Measurements from ENCODE around the gene TUG1. TPM values are rescaled to one million over a fixed set of nuclear protein-coding genes. Genes with fewer than 3 reads are reported as not detected.

TUG1 gene
- total RNA-seq, 1 donor = 74.6 TPM

GRCh38 chr22:31022516-31022915, 53.5 kb downstream of the TUG1 start:
- Histone ChIP-seq H3K79me2 (ENCODE audit: insufficient read depth, low read length) (no peaks in the 10 kb centered on the region), H3K9me3 (ENCODE audit: low read depth, low read length) (no peaks in the 10 kb centered on the region), H3K27ac (ENCODE audit: low read depth, low read length) (no peak overlapping the region), H3K27me3 (ENCODE audit: insufficient read depth, low read length) (no peaks in the 10 kb centered on the region), H3K4me3 (ENCODE audit: insufficient read depth, low read length) (no peak overlapping the region), H3K4me2 (ENCODE audit: insufficient read depth, low read length) (no peak overlapping the region), H4K20me1 (ENCODE audit: insufficient read depth, low read length) (no peaks in the 10 kb centered on the region), H3K36me3 (ENCODE audit: insufficient read depth, low read length) (no peaks in the 10 kb centered on the region), H3K4me1 (ENCODE audit: insufficient read depth, low read length) (no peaks in the 10 kb centered on the region), H2AFZ (ENCODE audit: low read length) (no peak overlapping the region)
- no peak for TF ChIP-seq CTCF (IDR thresholded peaks at IDR 0.05; ENCODE audit: extremely low read depth, low read depth, low read length)
- DNase-seq (ENCODE audit: insufficient read length, low spot score, missing footprints) = no peak

Small RNA genes within 50 kb of the gene (small RNA-seq; reads per million reads assigned to genes)
- gene RF01892 = not detected

Other genes with a start within 250 kb of the TUG1 start
- 12.4 and 17.0 TPM in 2 replicates for gene MORC2, start 491 bp upstream of the TUG1 start, total RNA-seq
- 30.6 and 31.5 TPM in 2 replicates for gene SMTN, start 112.1 kb downstream of the TUG1 start, total RNA-seq
- gene SELENOM, start 138.3 kb downstream of the TUG1 start, total RNA-seq = 140 and 157 TPM in 2 replicates
- gene INPP5J, start 153.7 kb downstream of the TUG1 start, total RNA-seq = under 0.01 and 0.36 TPM in 2 replicates
- gene PLA2G3, start 171.2 kb downstream of the TUG1 start, total RNA-seq = 0.29 and 0.36 TPM in 2 replicates
- 48.0 and 51.8 TPM in 2 replicates for gene RNF185, start 190.9 kb downstream of the TUG1 start, total RNA-seq
- 25.0 and 29.8 TPM in 2 replicates for gene LIMK2, start 243.0 kb downstream of the TUG1 start, total RNA-seq

Data from osteoblast (primary cell).